Activated T-cell treated with anti-CD3 and anti-CD28 coated beads, Interleukin-2, amount 50 U/mL, for 4 hours (primary cell): Measurements from ENCODE around the gene KCNQ2. TPM values are rescaled to one million over a fixed set of nuclear protein-coding genes. Genes with fewer than 3 reads are reported as not detected.

Source experiments
- ATAC-seq, 2 donors: fragments of 200-7000 bp; cut with Tn5 transposase; one replicate each; pipeline ENCODE4 v1.10.0; 2021
- DNase-seq: peaks from one replicate; pipeline ENCODE4 v3.0.0-alpha.2; 2020
- H3K27me3 Mint-ChIP-seq: one replicate; pipeline ENCODE4 v1.8.0; 2021; ENCODE audit warnings: low read depth, mixed read lengths
- H3K36me3 Mint-ChIP-seq: one replicate; pipeline ENCODE4 v1.8.0; 2022; ENCODE audit warnings: mixed read lengths; ENCODE audit not compliant: insufficient read depth
- H3K4me1 Mint-ChIP-seq: one replicate; pipeline ENCODE4 v1.8.0; 2021; ENCODE audit warnings: low read depth, mixed read lengths
- H3K4me3 Mint-ChIP-seq: one replicate; pipeline ENCODE4 v1.8.0; 2021; ENCODE audit warnings: mild to moderate bottlenecking, moderate library complexity, mixed read lengths
- H3K9me3 Mint-ChIP-seq: one replicate; pipeline ENCODE4 v1.8.0; 2021; ENCODE audit warnings: mixed read lengths
- total RNA-seq, 3 donors: library from RNA; stranded (reverse); gene quantifications; one replicate each; pipeline ENCODE4 v1.2.1, GENCODE V29; 2021

Gene KCNQ2
- total RNA-seq, 3 donors from 2014 or later = not detected

GRCh38 chr20:63369724-63370617, 102.5 kb downstream of the KCNQ2 start:
- DNase-seq (no peak), ATAC-seq (no peak)
- Mint-ChIP-seq H3K9me3 (no peaks in the 10 kb centered on the region), H3K4me1 (no peaks in the 10 kb centered on the region), H3K36me3 (no peaks in the 10 kb centered on the region), H3K4me3 (no peak overlapping the region), H3K27me3 (peaks cover 27% of the 10 kb centered on the region)

- Mint-ChIP-seq H3K9me3 (no peaks in the 10 kb centered on the region), H3K36me3 (no peaks in the 10 kb centered on the region), H3K4me1 (no peaks in the 10 kb centered on the region), H3K27me3 (peaks cover 27% of the 10 kb centered on the region), H3K4me3 (no peak overlapping the region)
- no peak for DNase-seq
- no peak for ATAC-seq
Measured at GRCh38 chr20:63369024-63369530, 103.4 kb downstream of the KCNQ2 start.

GRCh38 chr20:63368151-63368550, 104.3 kb downstream of the KCNQ2 start:
- Mint-ChIP-seq H3K36me3 (no peaks in the 10 kb centered on the region), H3K9me3 (no peaks in the 10 kb centered on the region), H3K4me3 (no peak overlapping the region), H3K27me3 (peaks cover 36% of the 10 kb centered on the region), H3K4me1 (no peaks in the 10 kb centered on the region)
- DNase-seq (no peak), ATAC-seq (no peak)

GRCh38 chr20:63367446-63368055, 104.9 kb downstream of the KCNQ2 start:
- Mint-ChIP-seq H3K27me3 (peaks cover 38% of the 10 kb centered on the region), H3K36me3 (no peaks in the 10 kb centered on the region), H3K9me3 (no peaks in the 10 kb centered on the region), H3K4me1 (no peaks in the 10 kb centered on the region), H3K4me3 (no peak overlapping the region)
- DNase-seq (no peak), ATAC-seq (no peak)

- Mint-ChIP-seq H3K27me3 (peaks cover 39% of the 10 kb centered on the region), H3K36me3 (no peaks in the 10 kb centered on the region), H3K4me3 (no peak overlapping the region), H3K4me1 (no peaks in the 10 kb centered on the region), H3K9me3 (no peaks in the 10 kb centered on the region)
- no peak for ATAC-seq
- no peak for DNase-seq
Measured at GRCh38 chr20:63366390-63367365, 105.8 kb downstream of the KCNQ2 start.

GRCh38 chr20:63365601-63366389, 106.7 kb downstream of the KCNQ2 start:
- Mint-ChIP-seq H3K4me3 (no peak overlapping the region), H3K4me1 (no peaks in the 10 kb centered on the region), H3K27me3 (peaks cover 31% of the 10 kb centered on the region), H3K9me3 (no peaks in the 10 kb centered on the region), H3K36me3 (no peaks in the 10 kb centered on the region)
- DNase-seq (no peak), ATAC-seq (no peak)

GRCh38 chr20:63364801-63365585, 107.5 kb downstream of the KCNQ2 start:
- H3K36me3 Mint-ChIP-seq = no peaks in the 10 kb centered on the region
- no peaks in the 10 kb centered on the region for H3K9me3 Mint-ChIP-seq

GRCh38 chr20:63363981-63364561, 108.4 kb downstream of the KCNQ2 start:
- no peaks in the 10 kb centered on the region for H3K4me1 Mint-ChIP-seq
- H3K4me3 Mint-ChIP-seq = no peak overlapping the region
- ATAC-seq (no peak), DNase-seq (no peak)
- no peaks in the 10 kb centered on the region for H3K9me3 Mint-ChIP-seq
- H3K36me3 Mint-ChIP-seq = no peaks in the 10 kb centered on the region
- peaks cover 40% of the 10 kb centered on the region for H3K27me3 Mint-ChIP-seq

More at GRCh38 chr20:63364801-63365585, 107.5 kb downstream of the KCNQ2 start:
- H3K4me1 Mint-ChIP-seq = no peaks in the 10 kb centered on the region
- H3K27me3 Mint-ChIP-seq = peaks cover 32% of the 10 kb centered on the region
- H3K4me3 Mint-ChIP-seq = no peak overlapping the region
- ATAC-seq (no peak), DNase-seq (no peak)

GRCh38 chr20:63363013-63363957, 109.2 kb downstream of the KCNQ2 start:
- Mint-ChIP-seq H3K36me3 (no peaks in the 10 kb centered on the region), H3K4me3 (no peak overlapping the region), H3K27me3 (peaks cover 43% of the 10 kb centered on the region), H3K4me1 (no peaks in the 10 kb centered on the region), H3K9me3 (no peaks in the 10 kb centered on the region)
- no peak for ATAC-seq
- DNase-seq = no peak

- DNase-seq (no peak), ATAC-seq (no peak)
- H3K36me3 Mint-ChIP-seq = no peaks in the 10 kb centered on the region
- no peaks in the 10 kb centered on the region for H3K9me3 Mint-ChIP-seq
- H3K4me3 Mint-ChIP-seq = no peak overlapping the region
- H3K27me3 Mint-ChIP-seq = peaks cover 43% of the 10 kb centered on the region
- no peaks in the 10 kb centered on the region for H3K4me1 Mint-ChIP-seq
Measured at GRCh38 chr20:63362436-63363009, 109.9 kb downstream of the KCNQ2 start.

GRCh38 chr20:63361519-63362435, 110.7 kb downstream of the KCNQ2 start:
- ATAC-seq (no peak), DNase-seq (no peak)
- no peaks in the 10 kb centered on the region for H3K36me3 Mint-ChIP-seq
- H3K27me3 Mint-ChIP-seq = peaks cover 39% of the 10 kb centered on the region
- no peaks in the 10 kb centered on the region for H3K9me3 Mint-ChIP-seq
- no peak overlapping the region for H3K4me3 Mint-ChIP-seq
- H3K4me1 Mint-ChIP-seq = no peaks in the 10 kb centered on the region
